Kidney epithelial cell (primary cell): ENCODE data around the gene AFF3. TPM values are rescaled to one million over a fixed set of nuclear protein-coding genes. Genes with fewer than 3 reads are reported as not detected.
A peak's percentile ranks its signal among the peaks of the same experiment; 100 is the strongest.

ENCODE experiments used
- DNase-seq: peaks from one replicate; pipeline ENCODE4 v3.0.0-alpha.2; 2010; ENCODE audit warnings: low read depth
- H3K27me3 ChIP-seq: 2 replicates; pipeline ENCODE4 v1.6.0; 2011; ENCODE audit warnings: low read length; ENCODE audit not compliant: control insufficient read depth, insufficient read depth
- H3K36me3 ChIP-seq: 2 replicates; pipeline ENCODE4 v1.5.1; 2011; ENCODE audit warnings: low read length; ENCODE audit not compliant: control insufficient read depth, insufficient read depth
- H3K4me3 ChIP-seq: 2 replicates; pipeline ENCODE4 v1.5.1; 2011; ENCODE audit warnings: low read depth, mild to moderate bottlenecking, control low read depth, low read length
- total RNA-seq: library from RNA; depleted of rRNA; stranded (reverse); fragments of >200 nt; gene quantifications from 2 replicates; pipeline ENCODE4 v1.2.3, GENCODE V29; 2015
- TF ChIP-seq, protein P1 (sequence below): IDR thresholded peaks from 2 replicates; pipeline ENCODE4 v1.5.1; 2011; ENCODE audit warnings: mild to moderate bottlenecking, moderate library complexity, low read length, control low read depth, inconsistent platforms; ENCODE audit not compliant: insufficient read depth, poor library complexity, severe bottlenecking

AFF3 gene
- total RNA-seq, 1 donor from 2014 or later = 13.9 TPM

DNA sequence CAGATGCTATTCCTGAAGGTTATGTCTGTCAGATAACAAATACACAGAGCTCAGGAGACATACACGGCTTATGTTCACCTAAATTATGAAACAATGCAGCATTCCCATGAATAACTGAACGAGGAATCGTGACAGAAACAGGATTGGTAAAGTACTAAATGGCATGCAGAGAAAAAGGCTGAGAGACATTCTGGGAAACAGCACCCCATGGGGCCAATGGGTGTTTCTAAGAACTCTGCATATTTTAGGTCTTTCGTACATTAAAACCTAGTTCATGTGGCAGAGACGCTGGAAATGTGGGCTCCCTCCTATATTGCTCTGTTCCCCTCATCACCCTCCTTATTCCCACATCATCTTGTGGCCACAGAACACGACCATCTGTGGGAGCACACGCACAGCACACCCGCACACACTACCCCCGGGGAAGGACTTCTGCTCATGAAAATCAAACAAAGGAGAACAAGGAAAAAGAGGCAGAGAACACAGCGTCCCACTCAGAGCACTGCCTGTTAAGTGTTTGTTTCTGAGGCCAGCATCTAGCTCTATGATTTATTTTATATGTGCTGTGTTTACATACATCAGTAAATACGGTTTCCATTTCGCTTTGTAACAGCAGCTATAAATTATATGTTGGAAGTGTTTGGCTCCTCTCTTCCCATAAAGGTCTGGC lies 143.6 kb downstream of the AFF3 start:
- Histone ChIP-seq H3K36me3 (no peaks in the 10 kb centered on the region), H3K4me3 (no peak overlapping the region), H3K27me3 (no peaks in the 10 kb centered on the region)
- TF ChIP-seq, protein P1, sequence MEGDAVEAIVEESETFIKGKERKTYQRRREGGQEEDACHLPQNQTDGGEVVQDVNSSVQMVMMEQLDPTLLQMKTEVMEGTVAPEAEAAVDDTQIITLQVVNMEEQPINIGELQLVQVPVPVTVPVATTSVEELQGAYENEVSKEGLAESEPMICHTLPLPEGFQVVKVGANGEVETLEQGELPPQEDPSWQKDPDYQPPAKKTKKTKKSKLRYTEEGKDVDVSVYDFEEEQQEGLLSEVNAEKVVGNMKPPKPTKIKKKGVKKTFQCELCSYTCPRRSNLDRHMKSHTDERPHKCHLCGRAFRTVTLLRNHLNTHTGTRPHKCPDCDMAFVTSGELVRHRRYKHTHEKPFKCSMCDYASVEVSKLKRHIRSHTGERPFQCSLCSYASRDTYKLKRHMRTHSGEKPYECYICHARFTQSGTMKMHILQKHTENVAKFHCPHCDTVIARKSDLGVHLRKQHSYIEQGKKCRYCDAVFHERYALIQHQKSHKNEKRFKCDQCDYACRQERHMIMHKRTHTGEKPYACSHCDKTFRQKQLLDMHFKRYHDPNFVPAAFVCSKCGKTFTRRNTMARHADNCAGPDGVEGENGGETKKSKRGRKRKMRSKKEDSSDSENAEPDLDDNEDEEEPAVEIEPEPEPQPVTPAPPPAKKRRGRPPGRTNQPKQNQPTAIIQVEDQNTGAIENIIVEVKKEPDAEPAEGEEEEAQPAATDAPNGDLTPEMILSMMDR = no peak
- no peak for DNase-seq

DNA sequence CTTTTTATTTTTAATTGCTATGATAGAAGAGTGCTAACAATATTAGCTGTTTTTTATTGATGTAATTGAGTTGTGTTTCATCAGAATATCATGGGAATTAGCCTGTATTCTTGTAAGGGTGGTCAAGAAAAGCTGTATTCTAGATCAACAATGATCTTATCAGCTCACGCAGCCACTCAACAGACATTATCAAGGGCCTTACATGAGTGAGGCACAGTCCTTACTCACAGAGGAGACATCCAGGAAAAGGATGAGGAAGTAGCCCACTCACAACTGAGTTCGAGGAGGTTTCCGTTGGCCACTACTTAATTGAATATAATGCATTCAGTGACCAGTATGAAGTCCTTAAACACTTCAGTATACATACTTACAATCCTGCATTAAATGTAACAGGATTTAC lies 152.5 kb downstream of the AFF3 start:
- no peak overlapping the region for H3K4me3 ChIP-seq
- no peaks in the 10 kb centered on the region for H3K27me3 ChIP-seq
- no peaks in the 10 kb centered on the region for H3K36me3 ChIP-seq
- TF ChIP-seq, protein P1 = no peak
- DNase-seq = no peak

DNA sequence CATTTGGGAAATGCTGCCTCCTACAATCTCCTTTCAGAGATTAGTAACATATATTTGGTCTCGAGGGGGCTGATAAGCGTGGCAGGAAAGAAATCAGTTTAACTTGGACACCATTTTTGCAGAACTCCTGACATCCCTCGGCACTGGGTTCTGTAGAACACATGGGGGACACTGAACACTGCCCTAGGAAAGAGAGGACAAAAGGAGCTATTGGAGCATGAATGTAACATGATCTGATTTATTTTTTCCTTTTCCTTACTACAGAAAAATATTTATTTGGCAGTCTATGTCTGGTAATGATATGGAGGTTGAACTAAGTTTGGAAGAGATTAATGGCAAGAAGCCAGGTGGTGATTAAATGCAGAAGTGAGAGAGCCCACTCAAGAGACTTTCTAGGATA lies 153.8 kb downstream of the AFF3 start:
- Histone ChIP-seq H3K27me3 (no peaks in the 10 kb centered on the region), H3K4me3 (no peak overlapping the region), H3K36me3 (no peaks in the 10 kb centered on the region)
- DNase-seq = no peak
- TF ChIP-seq, protein P1 = no peak

DNA sequence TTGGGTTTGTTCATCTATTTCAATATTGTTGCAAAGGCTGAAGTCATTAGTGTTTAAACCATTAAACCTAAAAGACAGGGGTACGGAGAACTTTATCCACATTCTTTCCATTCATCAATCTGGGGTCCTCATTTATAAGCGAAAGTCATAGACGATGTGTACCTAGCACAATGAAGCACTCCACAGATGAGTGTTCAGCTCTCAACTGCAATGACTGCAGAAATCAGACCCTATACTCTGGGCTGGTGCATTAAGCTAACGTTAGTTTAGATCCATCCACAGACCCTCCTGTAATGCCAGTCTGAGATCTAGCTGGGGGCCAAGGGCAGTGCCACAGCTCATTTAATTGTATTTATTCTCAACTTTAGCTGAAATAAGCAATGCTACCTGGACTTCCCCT lies 155.2 kb downstream of the AFF3 start:
- DNase-seq = no peak
- H3K36me3 ChIP-seq = no peaks in the 10 kb centered on the region
- no peak overlapping the region for H3K4me3 ChIP-seq
- TF ChIP-seq, protein P1 = no peak
- H3K27me3 ChIP-seq = no peaks in the 10 kb centered on the region

DNA sequence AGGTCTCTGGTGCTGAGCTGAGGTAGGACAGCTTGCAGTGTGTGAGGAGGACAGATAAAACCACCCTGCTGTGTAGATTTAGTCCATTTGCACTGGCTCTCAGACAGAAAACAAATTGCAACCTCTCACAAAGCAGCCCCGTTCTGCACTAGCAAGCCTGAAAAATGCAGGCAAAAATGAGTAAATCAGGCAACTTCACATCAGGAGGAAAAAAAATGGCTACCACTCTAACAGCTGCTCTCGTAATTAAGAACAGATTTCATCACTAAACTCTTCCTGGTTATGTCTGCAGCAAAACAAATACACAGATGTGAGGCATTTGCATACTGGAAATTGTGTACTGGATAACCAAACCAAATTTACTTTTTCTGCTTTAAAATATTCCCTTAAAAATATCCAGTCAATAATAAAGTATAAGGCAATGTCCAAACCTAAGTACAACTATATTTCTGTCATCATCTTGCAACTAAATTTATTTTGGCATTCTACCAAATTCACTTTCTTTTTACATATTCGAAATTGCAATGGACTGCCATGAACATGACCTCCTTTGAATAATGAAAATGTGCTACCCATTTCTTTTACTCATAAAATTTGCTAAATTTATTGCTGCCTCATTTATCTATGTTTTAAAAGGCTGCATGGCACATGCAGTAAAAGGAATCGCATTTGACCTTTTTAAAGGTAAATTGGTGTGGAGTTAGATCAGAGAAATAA lies 157.4 kb downstream of the AFF3 start:
- TF ChIP-seq, protein P1 = no peak
- peak; percentile 47 for DNase-seq
- H3K36me3 ChIP-seq = no peaks in the 10 kb centered on the region

More for the DNA sequence above, 157.4 kb downstream of the AFF3 start:
- Histone ChIP-seq H3K4me3 (no peak overlapping the region), H3K27me3 (no peaks in the 10 kb centered on the region)
